GM21786 (cell line): ENCODE measurements around the gene AKAP5.

Experiments used
- ATAC-seq: cut with Tn5 transposase; IDR thresholded peaks from one replicate; pipeline ENCODE4 v1.9.1; 2021; ENCODE audit not compliant: unreplicated experiment

Gene AKAP5

GRCh38 chr14:64465191-64465822 lies at the start of gene AKAP5:
Gene AKAP5, plus strand, starts transcription at chr14:64465499. Its CDS starts 2,896 bp downstream, at chr14:64468395.
- ATAC-seq = peak; percentile 48

GRCh38 chr14:64416348-64416932 lies 48.9 kb upstream of the AKAP5 start:
- ATAC-seq = no peak

GRCh38 chr14:64417055-64417770 lies 48.1 kb upstream of the AKAP5 start:
- ATAC-seq = no peak

- ATAC-seq = no peak
These were observed 47.6 kb upstream of the AKAP5 start for GRCh38 chr14:64417771-64418125.

- ATAC-seq = no peak
These were observed 46.3 kb upstream of the AKAP5 start for GRCh38 chr14:64419003-64419402.

- ATAC-seq = no peak
These were observed 44.1 kb upstream of the AKAP5 start for GRCh38 chr14:64421166-64421565.

- ATAC-seq = no peak
These were observed 43.3 kb upstream of the AKAP5 start for GRCh38 chr14:64422005-64422404.

- no peak for ATAC-seq
These were observed 42.5 kb upstream of the AKAP5 start for GRCh38 chr14:64422756-64423155.

GRCh38 chr14:64423987-64424386 lies 41.3 kb upstream of the AKAP5 start:
- ATAC-seq = no peak

- no peak for ATAC-seq
These were observed 30.8 kb upstream of the AKAP5 start for GRCh38 chr14:64434528-64434927.

GRCh38 chr14:64438181-64438841 lies 27.0 kb upstream of the AKAP5 start:
- no peak for ATAC-seq

GRCh38 chr14:64439141-64439540 lies 26.2 kb upstream of the AKAP5 start:
- ATAC-seq = no peak

GRCh38 chr14:64440494-64440893 lies 24.8 kb upstream of the AKAP5 start:
- no peak for ATAC-seq

- ATAC-seq = no peak
These were observed 22.9 kb upstream of the AKAP5 start for GRCh38 chr14:64442300-64442988.

GRCh38 chr14:64444140-64444539 lies 21.2 kb upstream of the AKAP5 start:
- ATAC-seq = no peak

GRCh38 chr14:64444984-64445845 lies 20.1 kb upstream of the AKAP5 start:
- ATAC-seq = peak; percentile 95

- no peak for ATAC-seq
These were observed 17.2 kb upstream of the AKAP5 start for GRCh38 chr14:64447876-64448670.

GRCh38 chr14:64450255-64450654 lies 15.0 kb upstream of the AKAP5 start:
- ATAC-seq = no peak

GRCh38 chr14:64454671-64455070 lies 10.6 kb upstream of the AKAP5 start:
- ATAC-seq = no peak
